Erythroblast (primary cell): ENCODE results near the gene ZNF302.

Experiments used
- GATA1 ChIP-seq: IDR thresholded peaks from 2 replicates; pipeline ENCODE4 v1.6.1; 2011; ENCODE audit warnings: low read depth, mild to moderate bottlenecking, control low read depth, low read length, moderate library complexity
- POLR2A ChIP-seq: IDR thresholded peaks from 2 replicates; pipeline ENCODE4 v1.6.1; 2011; ENCODE audit warnings: mild to moderate bottlenecking, low read length

GRCh38 chr19:34633802-34634201 lies 43.7 kb upstream of the ZNF302 start:
- TF ChIP-seq POLR2A: no peak
- TF ChIP-seq GATA1: no peak
